BLaER1 treated with 17β-estradiol and CSF1 and Interleukin-3, amounts not matched to agents 10 nM and 100 nM (cell line): ENCODE measurements around the gene NASP.

ENCODE experiments used
- H3K27ac ChIP-seq, 11 experiments: shearing (Covaris generic); formaldehyde crosslinking; 2 replicates each; pipeline ENCODE4 v1.8.1; 2022
- H3K27me3 ChIP-seq, 11 experiments: shearing (Covaris generic); formaldehyde crosslinking; 2 replicates each; pipeline ENCODE4 v1.8.1; 2022
- H3K36me3 ChIP-seq, 11 experiments: shearing (Covaris generic); formaldehyde crosslinking; 2 replicates each; pipeline ENCODE4 v1.8.1; 2022
- H3K4me1 ChIP-seq, 10 experiments: shearing (Covaris generic); formaldehyde crosslinking; 2 replicates each; pipeline ENCODE4 v1.8.1; 2022
- H3K4me2 ChIP-seq, 11 experiments: shearing (Covaris generic); formaldehyde crosslinking; 2 replicates each; pipeline ENCODE4 v1.8.1; 2022
- H3K4me3 ChIP-seq, 10 experiments: shearing (Covaris generic); formaldehyde crosslinking; 2 replicates each; pipeline ENCODE4 v1.8.1; 2022
- H3K9ac ChIP-seq, 11 experiments: shearing (Covaris generic); formaldehyde crosslinking; 2 replicates each; pipeline ENCODE4 v1.8.1; 2022
- H3K9me3 ChIP-seq, 11 experiments: shearing (Covaris generic); formaldehyde crosslinking; replicated peaks in 1 of 11; 2 replicates each; pipeline ENCODE4 v1.8.1; 2022
- H4K20me1 ChIP-seq, 11 experiments: shearing (Covaris generic); formaldehyde crosslinking; 2 replicates each; pipeline ENCODE4 v1.8.1; 2022
- Cebpa-rat ChIP-seq, 11 experiments: shearing (Covaris generic); IDR thresholded peaks; 2 replicates each; pipeline ENCODE4 v1.8.1; 2022

NASP gene

GRCh38 chr1:45604239-45604638, 20.4 kb downstream of the NASP start:
- peaks cover 0 to 100% (median 93%) of the 10 kb centered on the region in 11 experiments; a peak in 18 of 22 replicates for H4K20me1 ChIP-seq
- no peak overlapping the region for H3K4me2 ChIP-seq
- no peaks in the 10 kb centered on the region for H3K9me3 ChIP-seq
- H3K27ac ChIP-seq, result no peak overlapping the region
- H3K36me3 ChIP-seq, result peaks cover 20 to 100% (median 94%) of the 10 kb centered on the region in 11 experiments
- peaks cover 20 to 45% (median 31%) of the 10 kb centered on the region in 10 experiments; a peak in 18 of 20 replicates for H3K4me1 ChIP-seq
- H3K9ac ChIP-seq, result no peak overlapping the region
- no peak for TF ChIP-seq Cebpa-rat (IDR thresholded peaks at IDR 0.05)
- H3K4me3 ChIP-seq, result no peak overlapping the region
- no peaks in the 10 kb centered on the region for H3K27me3 ChIP-seq

GRCh38 chr1:45607404-45608074, 23.7 kb downstream of the NASP start:
- peaks cover 0 to 100% (median 75%) of the 10 kb centered on the region in 11 experiments; a peak in 17 of 22 replicates for H4K20me1 ChIP-seq
- H3K4me2 ChIP-seq, result peak overlapping the region in 9 of 11 experiments; percentile 4 to 89 (median 68); a peak in 15 of 22 replicates
- no peaks in the 10 kb centered on the region for H3K9me3 ChIP-seq
- peak overlapping the region in 1 of 10 experiments; percentile 17; a peak in 2 of 20 replicates for H3K4me3 ChIP-seq
- H3K27me3 ChIP-seq, result no peaks in the 10 kb centered on the region
- H3K9ac ChIP-seq, result peak overlapping the region in 2 of 11 experiments; percentile 51 to 66; a peak in 3 of 22 replicates
- peaks cover 20 to 43% (median 31%) of the 10 kb centered on the region in 10 experiments; a peak in 18 of 20 replicates for H3K4me1 ChIP-seq
- TF ChIP-seq Cebpa-rat (IDR thresholded peaks at IDR 0.05), result no peak
- peak overlapping the region in 5 of 11 experiments; percentile 30 to 83 (median 66); a peak in 7 of 22 replicates for H3K27ac ChIP-seq
- peaks cover 33 to 100% (median 99%) of the 10 kb centered on the region in 11 experiments for H3K36me3 ChIP-seq

- peaks cover 20 to 43% (median 31%) of the 10 kb centered on the region in 10 experiments; a peak in 18 of 20 replicates for H3K4me1 ChIP-seq
- H3K36me3 ChIP-seq, result peaks cover 42 to 100% (median 99%) of the 10 kb centered on the region in 11 experiments
- H3K9me3 ChIP-seq, result no peaks in the 10 kb centered on the region
- no peaks in the 10 kb centered on the region for H3K27me3 ChIP-seq
- no peak for TF ChIP-seq Cebpa-rat (IDR thresholded peaks at IDR 0.05)
- peak overlapping the region; percentile 23 to 89 (median 61); a peak in 19 of 22 replicates for H3K4me2 ChIP-seq
- H3K27ac ChIP-seq, result peak overlapping the region in 7 of 11 experiments; percentile 8 to 83 (median 54); a peak in 12 of 22 replicates
- H3K9ac ChIP-seq, result peak overlapping the region in 6 of 11 experiments; percentile 11 to 66 (median 43); a peak in 8 of 22 replicates
- H3K4me3 ChIP-seq, result peak overlapping the region in 2 of 10 experiments; percentile 6 to 19; a peak in 2 of 20 replicates
- peaks cover 0 to 100% (median 70%) of the 10 kb centered on the region in 11 experiments; a peak in 17 of 22 replicates for H4K20me1 ChIP-seq
These were observed 24.6 kb downstream of the NASP start for GRCh38 chr1:45608175-45609156.

GRCh38 chr1:45610589-45611226, 26.9 kb downstream of the NASP start:
- Histone ChIP-seq H4K20me1 (peaks cover 0 to 97% (median 62%) of the 10 kb centered on the region in 11 experiments; a peak in 17 of 22 replicates), H3K9me3 (no peaks in the 10 kb centered on the region), H3K4me2 (no peak overlapping the region), H3K27ac (no peak overlapping the region), H3K27me3 (no peaks in the 10 kb centered on the region), H3K36me3 (peaks cover 53 to 100% (median 99%) of the 10 kb centered on the region in 11 experiments), H3K4me1 (peaks cover 20 to 43% (median 30%) of the 10 kb centered on the region in 10 experiments; a peak in 18 of 20 replicates), H3K9ac (no peak overlapping the region), H3K4me3 (no peak overlapping the region)
- TF ChIP-seq Cebpa-rat (IDR thresholded peaks at IDR 0.05), result no peak

GRCh38 chr1:45612941-45613579, 29.2 kb downstream of the NASP start:
- H3K4me1 ChIP-seq, result peaks cover 8 to 25% (median 11%) of the 10 kb centered on the region in 10 experiments; a peak in 18 of 20 replicates

GRCh38 chr1:45615885-45616284, 32.0 kb downstream of the NASP start:
- Histone ChIP-seq H3K27me3 (no peaks in the 10 kb centered on the region), H3K9me3 (no peaks in the 10 kb centered on the region), H3K4me3 (no peak overlapping the region), H3K4me2 (no peak overlapping the region), H3K27ac (no peak overlapping the region), H4K20me1 (peaks cover 0 to 96% (median 55%) of the 10 kb centered on the region in 11 experiments; a peak in 17 of 22 replicates), H3K4me1 (peaks cover 0 to 8% (median 0%) of the 10 kb centered on the region in 10 experiments; a peak in 3 of 20 replicates), H3K9ac (no peak overlapping the region), H3K36me3 (peaks cover 84 to 100% (median 97%) of the 10 kb centered on the region in 11 experiments)
- TF ChIP-seq Cebpa-rat (IDR thresholded peaks at IDR 0.05), result no peak

More at GRCh38 chr1:45612941-45613579, 29.2 kb downstream of the NASP start:
- H3K4me3 ChIP-seq, result no peak overlapping the region
- no peak overlapping the region for H3K4me2 ChIP-seq
- H4K20me1 ChIP-seq, result peaks cover 0 to 96% (median 46%) of the 10 kb centered on the region in 11 experiments; a peak in 18 of 22 replicates
- TF ChIP-seq Cebpa-rat (IDR thresholded peaks at IDR 0.05), result no peak
- no peak overlapping the region for H3K27ac ChIP-seq
- H3K36me3 ChIP-seq, result peaks cover 68 to 100% (median 99%) of the 10 kb centered on the region in 11 experiments
- H3K9me3 ChIP-seq, result no peaks in the 10 kb centered on the region
- no peaks in the 10 kb centered on the region for H3K27me3 ChIP-seq
- H3K9ac ChIP-seq, result no peak overlapping the region

- H3K4me3 ChIP-seq, result no peak overlapping the region
- H4K20me1 ChIP-seq, result peaks cover 0 to 93% (median 72%) of the 10 kb centered on the region in 11 experiments; a peak in 19 of 22 replicates
- peaks cover 0 to 25% (median 5%) of the 10 kb centered on the region in 10 experiments; a peak in 9 of 20 replicates for H3K4me1 ChIP-seq
- no peak for TF ChIP-seq Cebpa-rat (IDR thresholded peaks at IDR 0.05)
- H3K27me3 ChIP-seq, result no peaks in the 10 kb centered on the region
- no peak overlapping the region for H3K4me2 ChIP-seq
- no peak overlapping the region for H3K9ac ChIP-seq
- H3K36me3 ChIP-seq, result peaks cover 69 to 94% (median 86%) of the 10 kb centered on the region in 11 experiments
- no peak overlapping the region for H3K27ac ChIP-seq
- H3K9me3 ChIP-seq, result no peaks in the 10 kb centered on the region
These were observed 33.8 kb downstream of the NASP start for GRCh38 chr1:45617618-45618017.
